MCF 10A (cell line): ENCODE results near the gene STRBP. TPM values are rescaled to one million over a fixed set of nuclear protein-coding genes. Genes with fewer than 3 reads are reported as not detected.

Experiments
- BruUV-seq: library from RNA; stranded (reverse); fragments of 400-500 nt; replicated peaks from 2 replicates; lab custom pipeline; 2021; lab: Mats Ljungman, UMichigan
- CTCF ChIA-PET: fragments of 300-600 bp; sonication (Branson Sonifier 250); formaldehyde crosslinking; extraction: SDS; loops from one replicate; lab custom pipeline; 2021; ENCODE audit warnings: antibody characterized with exemption, inconsistent platforms; lab: Yijun Ruan, JAX
- POLR2A ChIA-PET: fragments of 300-600, 350-650 bp; sonication (Branson Sonifier 250); formaldehyde crosslinking; extraction: SDS; loops from one replicate; lab custom pipeline; 2020; ENCODE audit warnings: antibody characterized with exemption, inconsistent platforms; lab: Yijun Ruan, JAX
- DNase-seq: peaks from one replicate; pipeline ENCODE4 v3.0.0-alpha.2; 2018; ENCODE audit not compliant: unreplicated experiment
- H3K27ac Mint-ChIP-seq: one replicate; pipeline ENCODE4 v1.8.0; 2022; ENCODE audit warnings: mild to moderate bottlenecking, low read depth, mixed read lengths; ENCODE audit not compliant: unreplicated experiment
- H3K27me3 Mint-ChIP-seq: one replicate; pipeline ENCODE4 v1.8.0; 2022; ENCODE audit warnings: mixed read lengths; ENCODE audit not compliant: insufficient read depth, unreplicated experiment
- H3K36me3 Mint-ChIP-seq: one replicate; pipeline ENCODE4 v1.8.0; 2022; ENCODE audit warnings: mild to moderate bottlenecking, moderate library complexity, mixed read lengths; ENCODE audit not compliant: insufficient read depth, unreplicated experiment
- H3K4me1 Mint-ChIP-seq: one replicate; pipeline ENCODE4 v1.8.0; 2022; ENCODE audit warnings: mixed read lengths; ENCODE audit not compliant: insufficient read depth, unreplicated experiment
- H3K4me3 Mint-ChIP-seq: one replicate; pipeline ENCODE4 v1.8.0; 2022; ENCODE audit warnings: mild to moderate bottlenecking, moderate library complexity, mixed read lengths; ENCODE audit not compliant: unreplicated experiment
- H3K9me3 Mint-ChIP-seq: one replicate; pipeline ENCODE4 v1.8.0; 2022; ENCODE audit warnings: mixed read lengths; ENCODE audit not compliant: unreplicated experiment
- intact Hi-C: fragments of 100-400 bp; cut with micrococcal nuclease; formaldehyde crosslinking; loops from 2 replicates; pipeline ENCODE4 v1.14.1; 2022
- total RNA-seq: library from RNA; stranded (reverse); gene quantifications from 2 replicates; pipeline ENCODE4 v1.2.3, GENCODE V29; 2022
- TF ChIP-seq, protein P1 (sequence below): fragments of 200-600 bp; IDR thresholded peaks from one replicate; pipeline ENCODE4 v1.8.0; 2022; ENCODE audit warnings: antibody characterized with exemption, mild to moderate bottlenecking; ENCODE audit not compliant: unreplicated experiment

Gene STRBP
- total RNA-seq, 1 experiment from 2014 or later = 9.4 TPM

DNA sequence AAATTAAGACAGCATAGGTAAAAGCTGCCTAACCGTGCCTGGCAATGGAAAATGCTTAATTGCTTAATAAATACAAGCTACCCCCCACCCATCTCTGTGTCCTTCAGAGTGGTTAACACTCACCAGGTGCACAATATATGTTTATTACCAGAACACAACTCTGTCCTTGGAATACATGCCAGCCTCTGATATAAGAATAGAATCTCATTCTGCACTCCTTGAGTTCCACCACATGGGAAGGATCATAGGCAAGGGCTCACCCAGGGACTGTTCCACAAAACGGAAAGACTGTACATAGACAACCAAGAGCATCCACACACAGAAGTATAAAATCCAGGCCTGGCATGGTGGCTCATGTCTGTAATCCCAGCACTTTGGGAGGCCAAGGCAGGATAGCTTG is 91.4 kb downstream of the STRBP start:
- POLR2A ChIA-PET = no interaction called here
- no TSS peak for BruUV-seq

DNA sequence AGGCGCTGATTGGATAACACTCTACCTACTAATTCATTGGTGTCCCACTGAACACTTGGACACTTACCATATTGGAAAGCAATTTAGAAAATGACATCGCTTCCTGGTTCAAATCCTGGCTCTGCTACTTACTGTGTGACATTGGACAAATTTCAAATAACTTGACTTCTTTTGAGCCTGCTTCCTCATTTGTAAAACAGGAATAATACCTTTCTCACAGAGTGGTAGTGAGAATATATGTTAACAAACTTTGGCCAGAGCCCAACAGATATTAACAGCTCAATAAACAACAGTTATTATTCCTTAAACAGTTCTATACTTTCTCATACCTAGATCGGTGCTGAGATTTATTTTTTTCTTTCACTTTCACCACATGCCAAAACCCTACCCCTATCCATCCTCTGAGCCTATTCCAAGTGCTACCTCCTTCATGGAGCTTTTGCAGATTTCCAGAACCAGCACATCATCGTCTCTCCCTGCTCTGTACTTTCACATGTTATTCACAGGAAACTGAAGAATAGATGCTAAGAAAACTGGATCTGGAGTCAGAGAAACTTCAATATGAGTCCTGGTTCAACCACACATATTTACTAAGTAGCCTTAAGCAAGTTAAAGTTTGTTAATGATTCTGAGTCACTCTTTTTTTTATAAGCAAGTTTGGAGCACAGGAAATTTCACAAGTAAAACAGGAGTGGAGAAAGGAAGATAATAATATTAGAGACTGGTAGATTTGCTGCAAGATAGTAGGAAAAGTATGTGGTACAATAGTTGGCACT is 92.3 kb downstream of the STRBP start:
- TF ChIP-seq, protein P1, sequence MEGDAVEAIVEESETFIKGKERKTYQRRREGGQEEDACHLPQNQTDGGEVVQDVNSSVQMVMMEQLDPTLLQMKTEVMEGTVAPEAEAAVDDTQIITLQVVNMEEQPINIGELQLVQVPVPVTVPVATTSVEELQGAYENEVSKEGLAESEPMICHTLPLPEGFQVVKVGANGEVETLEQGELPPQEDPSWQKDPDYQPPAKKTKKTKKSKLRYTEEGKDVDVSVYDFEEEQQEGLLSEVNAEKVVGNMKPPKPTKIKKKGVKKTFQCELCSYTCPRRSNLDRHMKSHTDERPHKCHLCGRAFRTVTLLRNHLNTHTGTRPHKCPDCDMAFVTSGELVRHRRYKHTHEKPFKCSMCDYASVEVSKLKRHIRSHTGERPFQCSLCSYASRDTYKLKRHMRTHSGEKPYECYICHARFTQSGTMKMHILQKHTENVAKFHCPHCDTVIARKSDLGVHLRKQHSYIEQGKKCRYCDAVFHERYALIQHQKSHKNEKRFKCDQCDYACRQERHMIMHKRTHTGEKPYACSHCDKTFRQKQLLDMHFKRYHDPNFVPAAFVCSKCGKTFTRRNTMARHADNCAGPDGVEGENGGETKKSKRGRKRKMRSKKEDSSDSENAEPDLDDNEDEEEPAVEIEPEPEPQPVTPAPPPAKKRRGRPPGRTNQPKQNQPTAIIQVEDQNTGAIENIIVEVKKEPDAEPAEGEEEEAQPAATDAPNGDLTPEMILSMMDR = no peak
- peak; percentile 35 for DNase-seq
- ChIA-PET CTCF (interaction anchor here (0.8 to 1.1 kb wide), 2 partner anchors 73 to 174 kb away, joined by 4 to 5 read pairs; no protein-coding TSS in a partner anchor), POLR2A (no interaction called here)
- H3K27me3 Mint-ChIP-seq = no peaks in the 10 kb centered on the region
- BruUV-seq = no TSS peak
- H3K4me3 Mint-ChIP-seq = peak overlapping the region; percentile 66
- intact Hi-C loops = no loop called here
- peak overlapping the region; percentile 66 for H3K27ac Mint-ChIP-seq
- H3K9me3 Mint-ChIP-seq = no peaks in the 10 kb centered on the region
- H3K4me1 Mint-ChIP-seq = peaks cover 17% of the 10 kb centered on the region
- no peaks in the 10 kb centered on the region for H3K36me3 Mint-ChIP-seq

More for the DNA sequence above, 91.4 kb downstream of the STRBP start:
- Mint-ChIP-seq H3K9me3 (no peaks in the 10 kb centered on the region), H3K4me1 (peaks cover 17% of the 10 kb centered on the region), H3K27me3 (no peaks in the 10 kb centered on the region), H3K27ac (no peak overlapping the region), H3K36me3 (no peaks in the 10 kb centered on the region), H3K4me3 (no peak overlapping the region)
- intact Hi-C loops = no loop called here
- no peak for DNase-seq
- CTCF ChIA-PET = interaction anchor here (0.6 to 1.1 kb wide), 3 partner anchors 74 to 173 kb away, joined by 3 to 5 read pairs (median 4); no protein-coding TSS in a partner anchor
- TF ChIP-seq, protein P1 = no peak

DNA sequence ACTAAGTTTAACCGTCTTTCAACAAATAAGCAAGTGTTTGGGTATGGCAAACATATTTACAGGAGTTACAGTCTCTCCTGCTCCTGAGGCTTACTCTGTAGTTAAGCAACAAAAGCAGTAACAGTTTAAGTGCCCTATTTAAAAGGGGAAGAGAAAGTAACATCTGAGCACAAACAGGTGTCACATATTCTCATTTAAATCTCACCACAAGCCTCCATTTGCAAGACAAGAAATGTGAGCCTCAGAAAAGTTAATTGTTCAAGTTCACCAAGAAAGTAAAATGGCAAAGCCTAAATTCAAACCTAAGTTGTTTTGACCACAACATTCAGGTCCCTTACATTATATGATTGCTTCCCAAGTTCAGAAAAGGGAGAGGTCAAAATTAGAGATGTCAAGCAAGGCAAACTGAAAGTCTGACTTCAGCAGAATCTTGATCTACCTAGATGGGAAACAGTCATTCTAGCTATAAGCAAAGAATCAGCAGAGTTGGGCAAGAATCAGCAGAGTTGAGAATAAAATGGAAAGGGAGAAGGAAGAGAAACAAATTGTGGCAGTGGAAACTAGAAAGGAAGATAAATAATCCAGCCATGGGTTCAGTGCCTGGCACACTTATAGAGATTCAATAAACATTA is 93.4 kb downstream of the STRBP start:
- intact Hi-C loops = no loop called here
- Mint-ChIP-seq H3K4me1 (peaks cover 17% of the 10 kb centered on the region), H3K27ac (no peak overlapping the region), H3K4me3 (no peak overlapping the region), H3K36me3 (no peaks in the 10 kb centered on the region), H3K27me3 (no peaks in the 10 kb centered on the region), H3K9me3 (no peaks in the 10 kb centered on the region)
- POLR2A ChIA-PET = no interaction called here
- no peak for DNase-seq
- TF ChIP-seq, protein P1 = no peak
- no TSS peak for BruUV-seq
- CTCF ChIA-PET = interaction anchor here (0.6 kb wide), 1 partner anchor 94 kb away, joined by 4 read pairs; no protein-coding TSS in a partner anchor

DNA sequence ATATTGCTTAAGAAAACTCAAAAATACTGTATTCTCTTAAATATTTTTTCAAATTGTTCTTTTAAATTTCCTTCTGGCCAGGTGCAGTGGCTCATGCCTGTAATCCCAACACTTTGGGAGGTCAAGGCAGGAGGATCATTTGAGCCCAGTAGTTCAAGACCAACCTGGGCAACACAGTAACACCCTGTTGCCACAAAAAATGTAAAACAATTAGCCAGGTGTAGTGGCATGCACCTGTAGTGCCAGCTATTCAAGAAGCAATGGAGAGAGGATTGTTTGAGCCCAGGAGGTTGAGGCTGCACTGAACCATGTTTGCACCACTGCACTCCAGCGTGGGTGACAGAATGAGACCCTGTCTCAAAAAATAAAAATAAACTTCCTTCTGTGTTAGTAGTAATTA is 94.3 kb downstream of the STRBP start:
- H3K27ac Mint-ChIP-seq = no peak overlapping the region
- no peaks in the 10 kb centered on the region for H3K36me3 Mint-ChIP-seq
- H3K9me3 Mint-ChIP-seq = no peaks in the 10 kb centered on the region
- DNase-seq = no peak
- POLR2A ChIA-PET = no interaction called here
- CTCF ChIA-PET = no interaction called here
- H3K27me3 Mint-ChIP-seq = no peaks in the 10 kb centered on the region
- no TSS peak for BruUV-seq
- TF ChIP-seq, protein P1 = no peak
- H3K4me3 Mint-ChIP-seq = no peak overlapping the region
- peaks cover 17% of the 10 kb centered on the region for H3K4me1 Mint-ChIP-seq
- intact Hi-C loops = no loop called here
